HEK293T (cell line): ENCODE results near the gene GPBP1.

ENCODE experiments used
- CTCF ChIA-PET: fragments of 350-600 bp; formaldehyde crosslinking; extraction: SDS; loops from one replicate; lab custom pipeline; 2021; ENCODE audit warnings: antibody characterized with exemption, inconsistent platforms; lab: Yijun Ruan, JAX
- POLR2A ChIA-PET: fragments of 350-600 bp; formaldehyde crosslinking; extraction: SDS; loops from one replicate; lab custom pipeline; 2020; ENCODE audit warnings: antibody characterized with exemption, inconsistent platforms; lab: Yijun Ruan, JAX
- DNase-seq: peaks from one replicate; pipeline ENCODE4 v3.0.0; 2012; ENCODE audit warnings: mixed read lengths; ENCODE audit errors: extremely low spot score
- ARNT ChIP-seq: fragments of 450-650 bp; IDR thresholded peaks from 2 replicates; pipeline ENCODE4 v1.6.1; 2017; ENCODE audit warnings: mild to moderate bottlenecking
- BHLHE40 ChIP-seq: fragments of 450-650 bp; IDR thresholded peaks from 2 replicates; pipeline ENCODE4 v1.6.1; 2016; ENCODE audit warnings: mild to moderate bottlenecking, moderate library complexity, borderline replicate concordance
- CTBP1 ChIP-seq: fragments of 450-650 bp; IDR thresholded peaks from 2 replicates; pipeline ENCODE4 v1.6.1; 2016; ENCODE audit warnings: borderline replicate concordance
- ELF4 ChIP-seq: fragments of 450-650 bp; IDR thresholded peaks from 2 replicates; pipeline ENCODE4 v1.6.1; 2017; ENCODE audit warnings: antibody characterized with exemption
- FOXA1 ChIP-seq: fragments of 450-650 bp; IDR thresholded peaks from 2 replicates; pipeline ENCODE4 v1.6.1; 2016; ENCODE audit warnings: mild to moderate bottlenecking
- FOXK2 ChIP-seq: fragments of 450-650 bp; IDR thresholded peaks from 2 replicates; pipeline ENCODE4 v1.6.1; 2016; ENCODE audit warnings: mild to moderate bottlenecking
- FOXM1 ChIP-seq: fragments of 450-650 bp; IDR thresholded peaks from 2 replicates; pipeline ENCODE4 v1.6.1; 2017; ENCODE audit warnings: mild to moderate bottlenecking, borderline replicate concordance
- HDGF ChIP-seq: fragments of 450-650 bp; IDR thresholded peaks from 2 replicates; pipeline ENCODE4 v1.6.1; 2017; ENCODE audit warnings: antibody characterized with exemption, borderline replicate concordance
- L3MBTL2 ChIP-seq: fragments of 450-650 bp; conservative IDR thresholded peaks from 2 replicates; pipeline ENCODE4 v1.6.1; 2016; ENCODE audit warnings: mild to moderate bottlenecking
- LEF1 ChIP-seq: fragments of 450-650 bp; IDR thresholded peaks from 2 replicates; pipeline ENCODE4 v1.6.1; 2017; ENCODE audit warnings: mild to moderate bottlenecking, borderline replicate concordance
- NFRKB ChIP-seq: fragments of 450-650 bp; IDR thresholded peaks from 2 replicates; pipeline ENCODE4 v1.6.1; 2016; ENCODE audit warnings: mild to moderate bottlenecking, moderate library complexity
- PKNOX1 ChIP-seq: fragments of 450-650 bp; IDR thresholded peaks from 2 replicates; pipeline ENCODE4 v1.6.1; 2016
- SP1 ChIP-seq: fragments of 450-650 bp; IDR thresholded peaks from 2 replicates; pipeline ENCODE4 v1.6.1; 2017
- SUZ12 ChIP-seq: fragments of 450-650 bp; IDR thresholded peaks from 2 replicates; pipeline ENCODE4 v1.6.1; 2016; ENCODE audit warnings: mild to moderate bottlenecking
- TARDBP ChIP-seq: fragments of 450-650 bp; IDR thresholded peaks from 2 replicates; pipeline ENCODE4 v1.6.1; 2016
- ZNF384 ChIP-seq: fragments of 450-650 bp; IDR thresholded peaks from 2 replicates; pipeline ENCODE4 v1.6.1; 2016

Gene GPBP1

DNA sequence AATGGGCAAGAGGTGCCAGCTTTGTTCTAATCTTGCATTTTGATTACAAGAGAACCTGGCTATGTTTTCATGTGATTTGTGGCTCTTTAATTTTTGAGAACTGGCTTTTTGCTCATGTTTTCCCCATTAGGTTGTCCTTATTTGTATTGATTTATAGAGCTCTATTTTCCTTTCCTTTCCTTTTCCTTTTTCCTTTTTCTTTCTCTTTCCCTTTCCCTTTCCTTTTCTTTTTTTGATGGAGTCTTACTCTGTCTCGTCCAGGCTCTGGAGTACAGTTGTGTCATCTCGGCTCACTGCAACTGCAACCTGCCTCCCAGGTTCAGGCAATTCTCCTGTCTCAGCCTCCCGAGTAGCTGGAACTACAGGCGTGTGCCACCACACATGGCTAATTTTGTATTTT, 55.5 kb downstream of the GPBP1 start:
- TF ChIP-seq FOXK2 (no peak), ZNF384 (0 out of 2 replicates have a peak, but pooled peaks have one; percentile 35)
- DNase-seq: no peak
- CTCF ChIA-PET: interaction anchor here (0.7 kb wide), 1 partner anchor 109 kb away, joined by 4 read pairs; no protein-coding TSS in a partner anchor
- POLR2A ChIA-PET: no interaction called here

GRCh38 chr5:57231607-57232006, 57.7 kb downstream of the GPBP1 start:
- CTCF ChIA-PET: interaction anchor here (0.6 kb wide), 1 partner anchor 371 kb away, joined by 5 read pairs; no protein-coding TSS in a partner anchor
- POLR2A ChIA-PET: no interaction called here

DNA sequence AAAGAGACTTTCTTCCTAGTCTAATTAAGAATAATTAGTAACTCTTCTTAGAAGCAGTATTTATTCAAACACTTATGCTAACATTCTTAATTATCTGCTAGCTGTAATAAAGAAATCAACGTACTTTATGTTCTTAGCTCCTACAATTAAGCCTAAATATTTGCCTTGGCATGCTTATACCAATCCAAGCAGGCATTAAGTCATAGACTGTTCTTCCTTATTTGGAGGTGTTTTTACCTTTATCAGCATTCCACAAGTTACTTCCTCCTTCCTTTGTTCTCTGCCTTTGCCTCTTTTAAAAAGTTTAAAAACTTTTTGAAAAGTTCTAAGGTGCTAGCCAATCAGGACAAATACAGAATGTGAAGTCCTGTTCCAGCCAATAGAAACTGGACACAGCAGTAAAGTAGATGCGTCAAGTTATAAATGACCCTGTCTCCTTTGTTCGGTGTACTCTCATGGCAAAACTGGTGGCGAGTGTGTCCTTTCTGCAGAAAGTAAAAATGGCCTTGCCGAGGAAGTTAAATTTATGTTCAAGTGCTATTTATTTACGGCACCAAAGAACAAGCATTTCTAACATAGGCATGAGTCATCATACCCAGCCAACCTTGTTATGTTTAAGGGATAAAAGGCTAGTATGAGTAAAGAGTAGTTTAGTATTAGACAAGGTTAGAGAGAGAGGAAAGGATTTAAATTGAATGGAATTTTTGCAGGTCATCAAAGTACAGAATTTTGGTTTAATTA, 58.6 kb downstream of the GPBP1 start:
- ChIA-PET CTCF (no interaction called here), POLR2A (no interaction called here)
- no peak for DNase-seq
- TF ChIP-seq SUZ12 (no peak), ARNT (no peak), LEF1 (no peak), SP1 (no peak), BHLHE40 (no peak), ZNF384 (no peak), CTBP1 (no peak), FOXA1 (no peak), ELF4 (no peak), FOXK2 (no peak), FOXM1 (no peak), HDGF (no peak), L3MBTL2 (no peak)

More at GRCh38 chr5:57231607-57232006, 57.7 kb downstream of the GPBP1 start:
- no peak for DNase-seq
- no peak for TF ChIP-seq FOXA1
- TF ChIP-seq TARDBP: no peak
- no peak for TF ChIP-seq NFRKB
- no peak for TF ChIP-seq ELF4
- TF ChIP-seq FOXK2: no peak
- no peak for TF ChIP-seq SP1
- TF ChIP-seq HDGF: no peak
- no peak for TF ChIP-seq CTBP1
- TF ChIP-seq SUZ12: no peak

GRCh38 chr5:57243286-57244137, 69.7 kb downstream of the GPBP1 start:
- TF ChIP-seq PKNOX1 (no peak), CTBP1 (no peak), ELF4 (no peak), L3MBTL2 (no peak), FOXK2 (no peak), BHLHE40 (no peak), TARDBP (no peak), ZNF384 (no peak), FOXA1 (no peak)
- DNase-seq: no peak
- POLR2A ChIA-PET: no interaction called here
- CTCF ChIA-PET: no interaction called here

DNA sequence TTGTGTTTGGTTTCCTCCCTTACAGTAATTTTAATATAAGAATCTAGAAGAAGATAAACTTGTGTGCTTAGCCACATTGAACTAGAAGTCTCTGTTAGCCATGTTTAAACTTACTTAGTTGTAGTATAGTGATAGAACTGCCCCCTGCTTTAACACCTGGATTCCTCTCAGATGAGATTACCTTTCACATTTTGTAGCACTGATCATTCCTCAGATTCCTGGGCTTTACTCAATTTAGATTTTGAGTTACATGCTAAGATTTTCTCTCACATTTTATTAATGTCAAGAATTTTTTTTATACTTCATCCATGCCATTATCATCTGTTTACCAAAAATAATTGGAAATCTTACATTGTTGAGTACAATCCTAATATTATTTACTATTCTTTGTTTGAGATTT, 70.5 kb downstream of the GPBP1 start:
- ChIA-PET POLR2A (no interaction called here), CTCF (no interaction called here)
- no peak for DNase-seq
- TF ChIP-seq SUZ12 (no peak), FOXM1 (no peak), SP1 (no peak), PKNOX1 (no peak), ELF4 (no peak), NFRKB (no peak), TARDBP (no peak), CTBP1 (no peak), BHLHE40 (no peak), LEF1 (no peak), ARNT (no peak), FOXK2 (no peak), FOXA1 (no peak), L3MBTL2 (no peak), ZNF384 (no peak), HDGF (no peak)

- no peak for TF ChIP-seq SUZ12
- TF ChIP-seq FOXK2: no peak
- no peak for TF ChIP-seq L3MBTL2
- TF ChIP-seq LEF1: no peak
- TF ChIP-seq PKNOX1: no peak
- TF ChIP-seq HDGF: no peak
- ChIA-PET CTCF (interaction anchor here (0.7 kb wide), 1 partner anchor 904 kb away, joined by 4 read pairs; no protein-coding TSS in a partner anchor), POLR2A (no interaction called here)
- no peak for DNase-seq
These were observed 72.6 kb downstream of the GPBP1 start for GRCh38 chr5:57246426-57246825.
